ENCODE data around the gene SLC47A2.

Gene SLC47A2

GRCh38 chr17:19723964-19724363, 7.6 kb upstream of the SLC47A2 start:
- Histone ChIP-seq H4K20me1 (ENCODE audit: insufficient read depth) (no peaks in the 10 kb centered on the region), H2AFZ (ENCODE audit: low read depth) (no peak overlapping the region), H3K4me3 (IDR thresholded peaks at IDR 0.05; ENCODE audit: insufficient read depth, low read depth, low read length) (no peak overlapping the region), H3K79me2 (ENCODE audit: insufficient read depth, low read depth) (no peaks in the 10 kb centered on the region), H3K4me2 (no peak overlapping the region), H3K27me3 (ENCODE audit: insufficient read depth, low read depth) (no peaks in the 10 kb centered on the region), H3K36me3 (ENCODE audit: insufficient read depth) (no peaks in the 10 kb centered on the region), H3K9ac (no peak overlapping the region), H3K27ac (no peak overlapping the region), H3K4me1 (ENCODE audit: low read depth, poor library complexity, severe bottlenecking) (no peaks in the 10 kb centered on the region)
- no peak for TF ChIP-seq CTCF (conservative IDR thresholded peaks at IDR 0.05; ENCODE audit: low read depth, low read length)

GRCh38 chr17:19720631-19721426, 4.4 kb upstream of the SLC47A2 start:
- Histone ChIP-seq H3K27ac (no peak overlapping the region), H3K4me2 (no peak overlapping the region), H3K4me3 (IDR thresholded peaks at IDR 0.05; ENCODE audit: insufficient read depth, low read depth, low read length) (no peak overlapping the region), H3K4me1 (ENCODE audit: low read depth, poor library complexity, severe bottlenecking) (no peaks in the 10 kb centered on the region), H3K9ac (no peak overlapping the region), H3K79me2 (ENCODE audit: insufficient read depth, low read depth) (no peaks in the 10 kb centered on the region), H2AFZ (ENCODE audit: low read depth) (no peak overlapping the region), H3K27me3 (ENCODE audit: insufficient read depth, low read depth) (no peaks in the 10 kb centered on the region), H3K36me3 (ENCODE audit: insufficient read depth) (no peaks in the 10 kb centered on the region), H4K20me1 (ENCODE audit: insufficient read depth) (no peaks in the 10 kb centered on the region)
- TF ChIP-seq CTCF (conservative IDR thresholded peaks at IDR 0.05; ENCODE audit: low read depth, low read length) = no peak

- Histone ChIP-seq H3K27me3 (ENCODE audit: insufficient read depth, low read depth) (no peaks in the 10 kb centered on the region), H3K4me2 (no peak overlapping the region), H3K79me2 (ENCODE audit: insufficient read depth, low read depth) (no peaks in the 10 kb centered on the region), H4K20me1 (ENCODE audit: insufficient read depth) (no peaks in the 10 kb centered on the region), H3K9ac (no peak overlapping the region), H3K36me3 (ENCODE audit: insufficient read depth) (no peaks in the 10 kb centered on the region), H3K4me1 (ENCODE audit: low read depth, poor library complexity, severe bottlenecking) (no peaks in the 10 kb centered on the region), H2AFZ (ENCODE audit: low read depth) (no peak overlapping the region), H3K4me3 (IDR thresholded peaks at IDR 0.05; ENCODE audit: insufficient read depth, low read depth, low read length) (no peak overlapping the region), H3K27ac (no peak overlapping the region)
- no peak for TF ChIP-seq CTCF (conservative IDR thresholded peaks at IDR 0.05; ENCODE audit: low read depth, low read length)
These were observed 3.8 kb upstream of the SLC47A2 start for GRCh38 chr17:19720210-19720475.

GRCh38 chr17:19719355-19720209, 3.2 kb upstream of the SLC47A2 start:
- H2AFZ ChIP-seq (ENCODE audit: low read depth) = no peak overlapping the region
- H3K4me1 ChIP-seq (ENCODE audit: low read depth, poor library complexity, severe bottlenecking) = no peaks in the 10 kb centered on the region
- no peak overlapping the region for H3K27ac ChIP-seq
- H3K79me2 ChIP-seq (ENCODE audit: insufficient read depth, low read depth) = no peaks in the 10 kb centered on the region
- H3K4me2 ChIP-seq = no peak overlapping the region
- H4K20me1 ChIP-seq (ENCODE audit: insufficient read depth) = no peaks in the 10 kb centered on the region
- no peak overlapping the region for H3K9ac ChIP-seq
- TF ChIP-seq CTCF (conservative IDR thresholded peaks at IDR 0.05; ENCODE audit: low read depth, low read length) = no peak
- no peaks in the 10 kb centered on the region for H3K27me3 ChIP-seq (ENCODE audit: insufficient read depth, low read depth)
- no peaks in the 10 kb centered on the region for H3K36me3 ChIP-seq (ENCODE audit: insufficient read depth)
- no peak overlapping the region for H3K4me3 ChIP-seq (IDR thresholded peaks at IDR 0.05; ENCODE audit: insufficient read depth, low read depth, low read length)
